ENCODE data around the gene NT5C2.

Gene NT5C2

GRCh38 chr10:103125323-103126267 is 67.5 kb downstream of the NT5C2 start:
- Histone ChIP-seq H3K4me3 (ENCODE audit: low read length) (no peak overlapping the region), H3K27me3 (ENCODE audit: control insufficient read depth, insufficient read depth, low read length) (no peaks in the 10 kb centered on the region), H3K4me1 (ENCODE audit: control insufficient read depth, insufficient read depth, low read length) (no peaks in the 10 kb centered on the region), H3K36me3 (ENCODE audit: control insufficient read depth, insufficient read depth, low read length) (no peaks in the 10 kb centered on the region), H3K9me3 (ENCODE audit: control insufficient read depth, insufficient read depth, low read length) (no peaks in the 10 kb centered on the region), H3K27ac (ENCODE audit: low read length) (no peak overlapping the region)
- no peak for DNase-seq (ENCODE audit: low read depth, low spot score)
- no CpG with 5 or more reads among the region's 9 CpGs for WGBS (ENCODE audit: insufficient coverage, insufficient read length)

- H3K27me3 ChIP-seq (ENCODE audit: control insufficient read depth, insufficient read depth, low read length): no peaks in the 10 kb centered on the region
- no peaks in the 10 kb centered on the region for H3K4me1 ChIP-seq (ENCODE audit: control insufficient read depth, insufficient read depth, low read length)
- H3K4me3 ChIP-seq (ENCODE audit: low read length): no peak overlapping the region
- WGBS (ENCODE audit: insufficient coverage, insufficient read length): no CpG with 5 or more reads among the region's 4 CpGs
- H3K36me3 ChIP-seq (ENCODE audit: control insufficient read depth, insufficient read depth, low read length): no peaks in the 10 kb centered on the region
- no peaks in the 10 kb centered on the region for H3K9me3 ChIP-seq (ENCODE audit: control insufficient read depth, insufficient read depth, low read length)
- no peak for DNase-seq (ENCODE audit: low read depth, low spot score)
- no peak overlapping the region for H3K27ac ChIP-seq (ENCODE audit: low read length)
Measured at GRCh38 chr10:103124420-103125096, 68.5 kb downstream of the NT5C2 start.

GRCh38 chr10:103123282-103124024 is 69.6 kb downstream of the NT5C2 start:
- no peak overlapping the region for H3K27ac ChIP-seq (ENCODE audit: low read length)

GRCh38 chr10:103120977-103121735 is 71.9 kb downstream of the NT5C2 start:
- no peak for DNase-seq (ENCODE audit: low read depth, low spot score)
- no peaks in the 10 kb centered on the region for H3K4me1 ChIP-seq (ENCODE audit: control insufficient read depth, insufficient read depth, low read length)
- WGBS (ENCODE audit: insufficient coverage, insufficient read length): no CpG with 5 or more reads among the region's 2 CpGs
- no peak overlapping the region for H3K27ac ChIP-seq (ENCODE audit: low read length)
- H3K9me3 ChIP-seq (ENCODE audit: control insufficient read depth, insufficient read depth, low read length): no peaks in the 10 kb centered on the region
- no peak overlapping the region for H3K4me3 ChIP-seq (ENCODE audit: low read length)
- no peaks in the 10 kb centered on the region for H3K27me3 ChIP-seq (ENCODE audit: control insufficient read depth, insufficient read depth, low read length)
- H3K36me3 ChIP-seq (ENCODE audit: control insufficient read depth, insufficient read depth, low read length): no peaks in the 10 kb centered on the region

More at GRCh38 chr10:103123282-103124024, 69.6 kb downstream of the NT5C2 start:
- Histone ChIP-seq H3K4me1 (ENCODE audit: control insufficient read depth, insufficient read depth, low read length) (no peaks in the 10 kb centered on the region), H3K36me3 (ENCODE audit: control insufficient read depth, insufficient read depth, low read length) (no peaks in the 10 kb centered on the region), H3K27me3 (ENCODE audit: control insufficient read depth, insufficient read depth, low read length) (no peaks in the 10 kb centered on the region), H3K9me3 (ENCODE audit: control insufficient read depth, insufficient read depth, low read length) (no peaks in the 10 kb centered on the region), H3K4me3 (ENCODE audit: low read length) (no peak overlapping the region)
- DNase-seq (ENCODE audit: low read depth, low spot score): no peak
- WGBS (ENCODE audit: insufficient coverage, insufficient read length): no CpG with 5 or more reads among the region's 7 CpGs

GRCh38 chr10:103120546-103120945 is 72.5 kb downstream of the NT5C2 start:
- H3K9me3 ChIP-seq (ENCODE audit: control insufficient read depth, insufficient read depth, low read length): no peaks in the 10 kb centered on the region
- DNase-seq (ENCODE audit: low read depth, low spot score): no peak
- H3K4me3 ChIP-seq (ENCODE audit: low read length): no peak overlapping the region
- no peak overlapping the region for H3K27ac ChIP-seq (ENCODE audit: low read length)
- H3K36me3 ChIP-seq (ENCODE audit: control insufficient read depth, insufficient read depth, low read length): no peaks in the 10 kb centered on the region
- no peaks in the 10 kb centered on the region for H3K4me1 ChIP-seq (ENCODE audit: control insufficient read depth, insufficient read depth, low read length)
- no CpG with 5 or more reads among the region's 2 CpGs for WGBS (ENCODE audit: insufficient coverage, insufficient read length)
- no peaks in the 10 kb centered on the region for H3K27me3 ChIP-seq (ENCODE audit: control insufficient read depth, insufficient read depth, low read length)

GRCh38 chr10:103117247-103117646 is 75.8 kb downstream of the NT5C2 start:
- Histone ChIP-seq H3K27ac (ENCODE audit: low read length) (no peak overlapping the region), H3K4me1 (ENCODE audit: control insufficient read depth, insufficient read depth, low read length) (no peaks in the 10 kb centered on the region), H3K27me3 (ENCODE audit: control insufficient read depth, insufficient read depth, low read length) (no peaks in the 10 kb centered on the region), H3K4me3 (ENCODE audit: low read length) (no peak overlapping the region), H3K9me3 (ENCODE audit: control insufficient read depth, insufficient read depth, low read length) (no peaks in the 10 kb centered on the region), H3K36me3 (ENCODE audit: control insufficient read depth, insufficient read depth, low read length) (no peaks in the 10 kb centered on the region)
- DNase-seq (ENCODE audit: low read depth, low spot score): no peak
- WGBS (ENCODE audit: insufficient coverage, insufficient read length): no CpG with 5 or more reads among the region's 2 CpGs

- H3K9me3 ChIP-seq (ENCODE audit: control insufficient read depth, insufficient read depth, low read length): no peaks in the 10 kb centered on the region
- no peak for DNase-seq (ENCODE audit: low read depth, low spot score)
- no peaks in the 10 kb centered on the region for H3K4me1 ChIP-seq (ENCODE audit: control insufficient read depth, insufficient read depth, low read length)
- no peaks in the 10 kb centered on the region for H3K27me3 ChIP-seq (ENCODE audit: control insufficient read depth, insufficient read depth, low read length)
- no CpG with 5 or more reads among the region's 6 CpGs for WGBS (ENCODE audit: insufficient coverage, insufficient read length)
- no peak overlapping the region for H3K27ac ChIP-seq (ENCODE audit: low read length)
- no peak overlapping the region for H3K4me3 ChIP-seq (ENCODE audit: low read length)
- no peaks in the 10 kb centered on the region for H3K36me3 ChIP-seq (ENCODE audit: control insufficient read depth, insufficient read depth, low read length)
Measured at GRCh38 chr10:103114876-103115275, 78.2 kb downstream of the NT5C2 start.

- Histone ChIP-seq H3K4me3 (ENCODE audit: low read length) (no peak overlapping the region), H3K27ac (ENCODE audit: low read length) (no peak overlapping the region), H3K9me3 (ENCODE audit: control insufficient read depth, insufficient read depth, low read length) (no peaks in the 10 kb centered on the region), H3K36me3 (ENCODE audit: control insufficient read depth, insufficient read depth, low read length) (no peaks in the 10 kb centered on the region), H3K4me1 (ENCODE audit: control insufficient read depth, insufficient read depth, low read length) (no peaks in the 10 kb centered on the region), H3K27me3 (ENCODE audit: control insufficient read depth, insufficient read depth, low read length) (no peaks in the 10 kb centered on the region)
- DNase-seq (ENCODE audit: low read depth, low spot score): no peak
- WGBS (ENCODE audit: insufficient coverage, insufficient read length): no CpG with 5 or more reads among the region's 4 CpGs
Measured at GRCh38 chr10:103111918-103112877, 80.9 kb downstream of the NT5C2 start.

Measured in iPS DF 6.9 (cell line).